OCI-LY7 (cell line): ENCODE results near the gene CXorf65.

ENCODE experiments used
- CTCF ChIP-seq: fragments of 200-600 bp; sonication (generic); conservative IDR thresholded peaks from 2 replicates; pipeline ENCODE4 v1.5.1; 2014; ENCODE audit warnings: mild to moderate bottlenecking, antibody characterized with exemption, low read length, moderate library complexity, mixed read lengths
- EZH2phosphoT487 ChIP-seq: fragments of 200-600 bp; sonication (generic); IDR thresholded peaks from 2 replicates; pipeline ENCODE4 v1.6.1; 2018; ENCODE audit warnings: low read depth, borderline replicate concordance, mild to moderate bottlenecking, mixed run types, antibody characterized with exemption, low read length, moderate library complexity, mixed read lengths

DNA sequence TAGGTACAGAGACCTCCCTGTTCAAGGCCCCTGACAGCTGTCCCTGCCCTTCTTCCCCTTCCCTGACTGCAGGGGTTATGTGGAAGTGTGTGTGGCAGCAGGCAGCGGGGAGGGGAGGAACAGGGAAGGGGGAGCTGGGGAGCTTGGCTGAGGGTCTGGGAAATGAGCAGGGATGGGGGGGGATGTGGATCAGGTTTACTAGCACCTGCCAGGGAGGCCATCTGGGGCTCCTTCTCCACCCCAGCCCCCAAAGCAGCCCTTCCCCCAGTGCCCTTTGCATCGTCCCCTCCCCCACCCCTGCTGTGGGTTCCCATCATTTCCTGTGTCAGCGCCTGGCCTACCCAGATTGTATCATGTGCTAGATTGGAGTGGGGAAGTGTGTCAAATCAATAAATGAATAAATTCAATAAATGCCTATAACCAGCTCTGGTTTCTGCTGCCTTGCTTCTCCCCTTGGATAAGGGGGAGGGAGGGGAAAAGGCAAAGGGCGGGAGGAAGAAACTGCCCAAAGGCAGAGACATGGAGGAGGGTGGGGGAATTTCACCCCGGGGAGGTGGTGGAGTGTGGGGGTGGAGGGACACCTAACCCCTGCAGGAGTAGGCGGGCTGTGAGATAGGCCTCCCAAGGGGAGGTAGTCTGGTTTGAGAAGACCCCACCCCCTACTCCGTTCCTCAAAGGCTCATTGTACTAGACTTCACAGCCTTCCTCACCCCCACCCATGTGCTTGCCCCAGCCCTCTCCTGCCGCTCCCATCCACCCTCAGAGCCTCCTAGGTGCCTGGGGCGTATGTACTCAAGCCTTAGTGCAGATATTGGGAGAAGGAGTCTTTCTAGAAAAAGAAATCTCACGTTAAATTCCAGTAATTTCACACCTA is 3.2 kb downstream of the CXorf65 start:
- TF ChIP-seq CTCF = no peak
- TF ChIP-seq EZH2phosphoT487 = no peak
